ENCODE results near the gene SAMD4B.

SAMD4B gene

DNA sequence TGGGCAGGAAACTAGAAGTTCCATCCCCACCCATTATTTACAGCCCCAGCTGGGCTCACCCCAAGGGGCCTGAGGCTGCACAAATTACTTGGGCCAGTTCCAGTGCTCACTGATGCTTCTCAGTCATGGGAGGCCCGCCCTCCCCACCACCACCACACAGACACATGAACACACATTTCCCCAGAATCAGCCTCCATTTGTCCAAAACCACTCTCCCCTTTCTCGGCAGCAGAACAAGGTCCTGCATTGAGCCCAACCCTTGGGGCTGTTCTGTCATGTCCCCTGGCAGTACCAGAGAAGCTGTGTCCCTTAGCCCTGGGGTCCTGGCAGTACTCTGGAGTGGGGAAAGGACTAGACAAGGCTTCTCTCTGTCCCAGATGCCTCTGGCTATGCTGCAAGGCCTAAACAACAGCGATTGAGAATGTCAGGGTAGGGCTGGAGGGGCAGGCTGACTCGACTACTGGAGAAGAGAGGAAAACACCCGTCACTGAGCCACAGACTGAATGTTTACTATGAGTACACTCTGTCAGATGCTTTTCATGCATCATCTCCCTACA is 21.8 kb downstream of the SAMD4B start:
- Mint-ChIP-seq H3K4me1 (no peaks in the 10 kb centered on the region), H3K27me3 (ENCODE audit: low read depth, poor library complexity) (no peaks in the 10 kb centered on the region), H3K27ac (no peak overlapping the region), H3K9me3 (no peaks in the 10 kb centered on the region), H3K4me3 (no peak overlapping the region), H3K36me3 (ENCODE audit: low read depth) (peaks cover 62% of the 10 kb centered on the region)
- no peak for DNase-seq
- TF ChIP-seq, protein P1, sequence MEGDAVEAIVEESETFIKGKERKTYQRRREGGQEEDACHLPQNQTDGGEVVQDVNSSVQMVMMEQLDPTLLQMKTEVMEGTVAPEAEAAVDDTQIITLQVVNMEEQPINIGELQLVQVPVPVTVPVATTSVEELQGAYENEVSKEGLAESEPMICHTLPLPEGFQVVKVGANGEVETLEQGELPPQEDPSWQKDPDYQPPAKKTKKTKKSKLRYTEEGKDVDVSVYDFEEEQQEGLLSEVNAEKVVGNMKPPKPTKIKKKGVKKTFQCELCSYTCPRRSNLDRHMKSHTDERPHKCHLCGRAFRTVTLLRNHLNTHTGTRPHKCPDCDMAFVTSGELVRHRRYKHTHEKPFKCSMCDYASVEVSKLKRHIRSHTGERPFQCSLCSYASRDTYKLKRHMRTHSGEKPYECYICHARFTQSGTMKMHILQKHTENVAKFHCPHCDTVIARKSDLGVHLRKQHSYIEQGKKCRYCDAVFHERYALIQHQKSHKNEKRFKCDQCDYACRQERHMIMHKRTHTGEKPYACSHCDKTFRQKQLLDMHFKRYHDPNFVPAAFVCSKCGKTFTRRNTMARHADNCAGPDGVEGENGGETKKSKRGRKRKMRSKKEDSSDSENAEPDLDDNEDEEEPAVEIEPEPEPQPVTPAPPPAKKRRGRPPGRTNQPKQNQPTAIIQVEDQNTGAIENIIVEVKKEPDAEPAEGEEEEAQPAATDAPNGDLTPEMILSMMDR (IDR thresholded peaks at IDR 0.05), result no peak

DNA sequence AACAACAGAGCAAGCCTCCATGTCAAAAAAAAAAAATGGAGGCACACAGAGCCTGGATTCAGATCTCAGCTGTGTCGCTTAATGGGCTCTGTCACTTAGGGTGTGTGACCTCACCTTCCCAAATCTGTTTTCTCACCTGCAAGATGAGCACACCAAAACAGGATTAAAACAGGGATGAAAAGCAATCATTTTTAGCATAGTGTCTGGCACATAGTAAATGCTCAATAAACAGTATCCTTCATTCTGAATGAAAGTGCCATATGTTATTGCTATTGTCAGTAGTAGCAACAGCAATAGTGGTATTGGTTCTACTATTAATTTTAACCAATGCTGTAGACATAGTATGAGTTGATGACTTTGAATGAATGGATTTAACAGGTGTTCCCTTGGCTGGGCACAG is 23.3 kb downstream of the SAMD4B start:
- Mint-ChIP-seq H3K27ac (peak overlapping the region; percentile 57), H3K36me3 (ENCODE audit: low read depth) (peaks cover 63% of the 10 kb centered on the region)

DNA sequence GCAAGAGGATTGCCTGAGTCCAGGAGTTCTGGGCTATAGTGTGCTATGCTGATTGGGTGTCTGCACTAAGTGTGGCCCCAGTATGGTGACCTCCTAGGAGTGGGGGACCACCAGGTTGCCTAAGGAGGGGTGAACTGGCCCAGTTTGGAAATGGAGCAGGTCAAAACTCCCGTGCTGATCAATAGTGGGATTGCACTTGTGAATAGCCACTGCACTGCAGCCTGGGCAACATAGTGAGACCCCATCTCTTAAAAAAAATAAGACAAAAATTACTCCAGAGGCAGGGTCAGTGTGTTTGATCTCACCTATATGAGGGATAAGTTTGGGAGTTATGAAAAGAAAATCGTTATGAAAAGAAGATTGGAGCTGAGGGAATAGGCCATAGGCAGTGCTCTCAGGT is 27.0 kb downstream of the SAMD4B start:
- Mint-ChIP-seq H3K9me3 (no peaks in the 10 kb centered on the region), H3K36me3 (ENCODE audit: low read depth) (peaks cover 58% of the 10 kb centered on the region), H3K27ac (no peak overlapping the region), H3K4me3 (no peak overlapping the region), H3K27me3 (ENCODE audit: low read depth, poor library complexity) (no peaks in the 10 kb centered on the region), H3K4me1 (no peaks in the 10 kb centered on the region)
- DNase-seq, result no peak
- TF ChIP-seq, protein P1 (IDR thresholded peaks at IDR 0.05), result no peak

More for the DNA sequence above, 23.3 kb downstream of the SAMD4B start:
- H3K4me3 Mint-ChIP-seq, result no peak overlapping the region
- H3K9me3 Mint-ChIP-seq, result no peaks in the 10 kb centered on the region
- H3K27me3 Mint-ChIP-seq (ENCODE audit: low read depth, poor library complexity), result no peaks in the 10 kb centered on the region
- H3K4me1 Mint-ChIP-seq, result no peaks in the 10 kb centered on the region
- TF ChIP-seq, protein P1 (IDR thresholded peaks at IDR 0.05), result no peak
- no peak for DNase-seq

DNA sequence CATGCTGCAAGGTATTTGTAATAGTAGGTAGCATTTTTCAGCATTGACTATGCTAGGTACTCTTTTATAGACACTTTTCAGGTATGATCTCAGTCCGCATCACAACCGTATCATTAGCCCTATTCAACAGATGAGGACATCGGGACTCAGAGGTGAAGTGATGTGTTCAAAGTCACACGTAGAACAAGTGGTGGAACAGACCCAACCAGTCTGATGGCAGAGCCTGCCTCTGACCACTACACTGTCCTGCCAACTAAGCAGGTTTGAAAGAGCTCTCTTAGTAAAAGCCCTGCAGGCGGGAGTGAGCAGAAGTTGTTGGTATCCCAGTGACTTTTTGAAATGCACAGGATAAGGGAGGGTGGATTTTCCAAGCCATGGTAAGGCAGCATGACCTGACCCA is 28.5 kb downstream of the SAMD4B start:
- Mint-ChIP-seq H3K27me3 (ENCODE audit: low read depth, poor library complexity) (no peaks in the 10 kb centered on the region), H3K4me3 (no peak overlapping the region), H3K4me1 (no peaks in the 10 kb centered on the region), H3K27ac (no peak overlapping the region), H3K36me3 (ENCODE audit: low read depth) (peaks cover 53% of the 10 kb centered on the region), H3K9me3 (no peaks in the 10 kb centered on the region)
- TF ChIP-seq, protein P1 (IDR thresholded peaks at IDR 0.05), result no peak
- DNase-seq, result no peak

DNA sequence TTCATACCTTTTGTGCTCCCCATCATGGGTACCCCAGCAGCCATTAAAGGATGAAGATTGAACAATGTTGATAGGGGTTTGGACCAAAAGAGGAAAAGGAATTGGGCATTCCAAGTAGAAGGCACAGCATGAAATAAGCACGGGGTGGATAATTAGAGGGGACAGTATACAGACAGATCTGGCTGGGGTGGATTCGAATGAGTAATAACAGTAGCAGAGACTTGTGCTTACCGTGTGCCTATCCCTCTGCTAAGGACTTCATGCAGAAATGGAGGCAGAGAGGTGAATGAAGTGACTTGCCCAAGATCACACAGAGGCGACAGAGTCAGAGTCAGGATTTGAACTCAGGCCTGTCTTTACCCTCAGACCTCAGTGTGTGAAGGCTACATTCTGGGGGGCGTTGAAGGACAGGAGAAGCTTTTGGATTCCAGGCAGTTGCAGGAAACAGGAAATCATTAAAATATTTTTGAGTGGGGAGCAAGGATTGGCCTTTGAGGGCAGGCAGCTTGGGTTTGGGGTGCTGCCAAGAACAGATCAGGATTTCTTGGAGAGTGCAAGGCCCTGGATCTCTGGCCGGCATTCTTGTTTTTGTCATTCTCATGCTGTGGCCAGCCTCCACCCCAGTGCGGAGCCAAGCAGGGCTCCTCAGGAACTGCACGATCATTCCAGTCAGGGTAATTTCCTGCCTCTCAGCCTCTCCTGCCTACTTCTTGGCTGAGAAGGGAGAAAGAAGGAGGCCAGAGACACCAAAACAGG is 30.0 kb downstream of the SAMD4B start:
- Mint-ChIP-seq H3K27ac (peak overlapping the region; percentile 10), H3K4me1 (no peaks in the 10 kb centered on the region), H3K36me3 (ENCODE audit: low read depth) (peaks cover 62% of the 10 kb centered on the region), H3K4me3 (no peak overlapping the region), H3K27me3 (ENCODE audit: low read depth, poor library complexity) (no peaks in the 10 kb centered on the region), H3K9me3 (no peaks in the 10 kb centered on the region)
- TF ChIP-seq, protein P1 (IDR thresholded peaks at IDR 0.05), result no peak
- DNase-seq, result no peak

DNA sequence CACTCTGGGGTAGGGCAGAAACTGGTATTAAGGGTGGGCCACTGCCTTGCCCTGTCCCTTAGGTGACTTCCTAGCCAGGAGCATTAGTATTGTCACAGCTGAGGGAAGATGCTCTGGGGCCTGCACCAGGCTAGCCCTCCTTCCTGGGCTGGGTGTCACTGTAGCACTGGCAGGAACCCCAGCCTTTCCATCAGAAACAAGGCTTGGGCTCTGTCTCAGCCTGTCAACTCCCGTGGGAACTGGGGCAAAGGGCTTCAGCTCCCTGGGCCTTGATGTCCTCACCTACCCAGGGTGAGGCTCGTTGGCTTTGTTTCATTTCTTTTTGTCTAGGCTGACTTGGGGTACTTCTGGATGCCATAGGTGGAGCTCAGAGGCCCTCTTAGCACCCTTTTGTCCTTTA is 30.7 kb downstream of the SAMD4B start:
- H3K4me3 Mint-ChIP-seq, result no peak overlapping the region
- no peak overlapping the region for H3K27ac Mint-ChIP-seq
- H3K27me3 Mint-ChIP-seq (ENCODE audit: low read depth, poor library complexity), result no peaks in the 10 kb centered on the region
- TF ChIP-seq, protein P1 (IDR thresholded peaks at IDR 0.05), result no peak
- H3K36me3 Mint-ChIP-seq (ENCODE audit: low read depth), result peaks cover 66% of the 10 kb centered on the region
- no peaks in the 10 kb centered on the region for H3K4me1 Mint-ChIP-seq
- H3K9me3 Mint-ChIP-seq, result no peaks in the 10 kb centered on the region
- DNase-seq, result no peak

All from nephron progenitor cell (in vitro differentiated cells).